GM08714 (cell line): Measurements from ENCODE around the gene DTX3.
A peak's percentile ranks its signal among the peaks of the same experiment; 100 is the strongest.
"Not testable (repeated sequence)": the region's sequence is repeated elsewhere in the genome, so short reads cannot be mapped to it uniquely, and the experiment has no call there.

Source experiments
- H3K4me3 ChIP-seq: fragments of 200-500 bp; sonication (Bioruptor generic); 2 replicates; pipeline ENCODE4 v1.5.1; 2014; ENCODE audit warnings: mild to moderate bottlenecking, low read length, inconsistent platforms
- ZNF274 ChIP-seq: IDR thresholded peaks from 2 replicates; pipeline ENCODE4 v1.6.1; 2012; ENCODE audit warnings: mild to moderate bottlenecking, low read depth, low read length

DTX3 gene

GRCh38 chr12:57577981-57578758, 26.5 kb upstream of the DTX3 start:
- TF ChIP-seq ZNF274: no peak
- no peak overlapping the region for H3K4me3 ChIP-seq

GRCh38 chr12:57579011-57579410, 25.6 kb upstream of the DTX3 start:
- TF ChIP-seq ZNF274: no peak
- no peak overlapping the region for H3K4me3 ChIP-seq

- no peak for TF ChIP-seq ZNF274
- H3K4me3 ChIP-seq: no peak overlapping the region
These were observed 24.8 kb upstream of the DTX3 start for GRCh38 chr12:57579677-57580465.

GRCh38 chr12:57580466-57580795, 24.2 kb upstream of the DTX3 start:
- no peak overlapping the region for H3K4me3 ChIP-seq
- no peak for TF ChIP-seq ZNF274

DNA sequence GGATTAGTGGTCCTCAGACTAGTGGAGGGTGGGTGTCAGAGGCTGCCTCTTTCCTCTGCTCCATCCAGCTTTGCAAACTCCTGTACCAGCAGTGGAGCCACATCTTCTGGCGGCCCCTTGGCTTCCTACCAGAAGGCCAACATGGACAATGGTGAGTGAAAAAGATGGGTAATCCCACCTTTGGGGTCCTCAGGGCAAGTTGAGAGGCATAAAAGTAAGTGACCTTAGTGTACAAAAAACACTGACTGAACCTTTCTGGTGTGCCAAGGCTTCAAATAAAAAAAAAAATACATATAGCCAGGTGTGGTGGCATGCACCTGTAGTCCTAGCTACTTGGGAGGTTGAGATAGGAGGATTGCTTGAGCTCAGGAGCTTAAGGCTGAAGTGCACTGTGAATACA, 22.8 kb upstream of the DTX3 start:
- TF ChIP-seq ZNF274: no peak
- no peak overlapping the region for H3K4me3 ChIP-seq

DNA sequence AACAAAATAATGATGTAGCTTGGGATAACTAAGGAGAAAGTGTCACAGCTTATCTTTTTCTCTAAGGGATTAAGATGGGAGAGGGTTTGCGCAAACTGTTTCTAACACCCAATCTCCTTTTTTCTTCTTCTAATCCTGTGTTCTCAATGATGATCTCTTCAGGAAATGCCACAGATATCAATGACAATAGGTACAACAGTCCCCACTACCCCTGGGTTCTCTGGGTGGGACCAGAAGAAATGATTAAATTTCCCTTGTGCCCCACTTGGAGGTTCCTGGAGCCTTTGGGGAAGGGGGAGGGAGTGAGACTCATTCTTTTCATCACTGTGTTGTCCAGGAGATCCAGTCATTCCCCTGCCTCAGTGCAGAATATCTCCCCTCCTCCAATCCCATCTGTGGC, 22.2 kb upstream of the DTX3 start:
- TF ChIP-seq ZNF274: no peak

DNA sequence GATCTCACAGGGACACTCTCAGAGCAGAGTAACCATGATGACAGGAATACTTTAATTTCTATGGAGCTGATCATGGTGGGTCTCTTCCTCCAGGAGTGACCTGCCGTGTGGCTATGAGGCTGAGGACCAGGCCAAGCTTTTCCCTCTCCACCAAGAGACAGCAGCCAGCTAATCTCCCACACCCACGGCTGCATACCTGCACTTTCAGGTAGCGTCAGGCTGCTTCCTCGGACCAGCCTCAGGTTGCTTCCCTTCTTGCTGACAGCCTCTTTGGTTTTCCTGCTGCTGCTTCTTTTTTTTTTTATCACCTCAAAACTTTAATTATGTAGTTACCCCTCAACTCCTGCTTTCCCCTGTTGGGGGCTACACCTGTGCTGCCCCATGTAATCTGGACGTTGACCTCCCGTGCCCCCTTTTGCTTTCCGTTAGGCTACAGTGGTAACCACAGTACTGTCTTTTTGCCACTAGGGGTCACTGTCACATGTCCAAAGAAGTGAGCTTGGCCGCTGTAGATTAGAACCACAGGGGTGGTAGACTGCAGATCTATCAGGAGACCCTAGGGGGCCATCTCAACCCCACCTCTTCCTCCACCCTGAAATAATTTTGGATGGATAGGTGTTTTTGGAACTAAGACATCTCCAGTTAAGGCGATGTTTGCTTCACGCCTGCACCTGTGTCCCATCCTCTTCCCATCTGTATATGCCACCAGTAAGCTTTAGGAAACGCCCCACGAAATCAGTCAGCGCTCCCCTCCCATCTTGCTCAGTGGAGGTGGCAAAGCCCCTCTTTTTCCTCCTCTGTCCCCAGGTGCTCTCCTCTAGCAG, 21.4 kb upstream of the DTX3 start:
- no peak for TF ChIP-seq ZNF274

More for the DNA sequence above, 22.2 kb upstream of the DTX3 start:
- H3K4me3 ChIP-seq: no peak overlapping the region

DNA sequence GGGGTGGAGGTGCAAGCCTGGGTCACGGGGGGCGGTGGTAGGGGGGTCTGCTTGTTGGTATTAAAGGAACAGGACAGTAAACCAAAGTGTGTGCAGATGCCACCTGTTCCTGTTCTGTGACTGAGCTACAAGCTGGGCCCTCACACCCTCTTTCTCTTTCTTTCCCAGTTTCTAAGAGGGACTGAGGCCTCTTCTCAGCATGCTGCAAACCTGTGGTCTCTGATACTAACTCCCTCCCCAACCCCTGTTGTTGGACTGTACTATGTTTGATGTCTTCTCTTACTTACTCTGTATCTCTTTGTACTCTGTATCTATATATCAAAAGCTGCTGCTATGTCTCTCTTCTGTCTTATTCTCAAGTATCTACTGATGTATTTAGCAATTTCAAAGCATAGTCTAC, 20.6 kb upstream of the DTX3 start:
- no peak for TF ChIP-seq ZNF274
- H3K4me3 ChIP-seq: no peak overlapping the region

More for the DNA sequence above, 21.4 kb upstream of the DTX3 start:
- no peak overlapping the region for H3K4me3 ChIP-seq

GRCh38 chr12:57584690-57585089, 19.9 kb upstream of the DTX3 start:
- no peak overlapping the region for H3K4me3 ChIP-seq
- no peak for TF ChIP-seq ZNF274

DNA sequence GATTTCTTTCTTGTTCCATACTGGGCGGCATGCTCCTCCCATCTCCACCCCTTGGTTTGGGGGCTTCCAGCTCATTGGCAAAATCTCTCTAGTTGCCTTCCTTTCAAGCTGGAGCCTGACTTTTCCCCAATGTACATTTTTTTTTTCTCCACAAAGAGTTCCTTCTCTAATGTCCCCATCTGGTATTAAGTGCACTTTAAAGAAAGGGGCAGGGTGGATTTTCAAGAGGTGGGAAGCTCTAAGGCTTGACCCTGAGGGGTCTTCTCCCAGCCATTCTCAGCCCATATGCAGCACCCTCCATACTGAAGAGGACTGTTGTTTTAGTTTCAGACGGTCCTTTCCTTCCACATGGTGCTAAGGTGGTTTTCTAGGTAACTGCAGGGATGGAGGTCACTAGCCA, 19.5 kb upstream of the DTX3 start:
- no peak for TF ChIP-seq ZNF274
- H3K4me3 ChIP-seq: no peak overlapping the region

DNA sequence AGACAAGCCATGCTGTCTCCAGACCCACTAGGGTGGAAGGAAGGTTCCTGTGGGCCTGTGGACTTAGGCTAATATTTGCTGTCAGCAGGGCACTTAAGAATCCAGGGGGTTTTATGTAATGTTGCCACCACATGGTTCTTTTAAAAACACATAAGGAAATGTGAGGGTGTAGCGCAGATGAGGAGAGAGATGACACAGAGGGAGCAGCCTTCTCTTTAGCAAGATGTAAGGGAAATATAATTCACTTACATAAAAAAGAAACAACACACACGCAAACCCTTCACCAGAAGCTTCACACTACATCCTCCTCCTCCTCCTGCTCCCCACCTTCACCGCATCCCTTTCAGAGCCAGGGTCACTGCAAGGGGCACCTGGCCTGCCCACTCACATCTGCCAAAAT, 18.5 kb upstream of the DTX3 start:
- no peak overlapping the region for H3K4me3 ChIP-seq
- TF ChIP-seq ZNF274: no peak

DNA sequence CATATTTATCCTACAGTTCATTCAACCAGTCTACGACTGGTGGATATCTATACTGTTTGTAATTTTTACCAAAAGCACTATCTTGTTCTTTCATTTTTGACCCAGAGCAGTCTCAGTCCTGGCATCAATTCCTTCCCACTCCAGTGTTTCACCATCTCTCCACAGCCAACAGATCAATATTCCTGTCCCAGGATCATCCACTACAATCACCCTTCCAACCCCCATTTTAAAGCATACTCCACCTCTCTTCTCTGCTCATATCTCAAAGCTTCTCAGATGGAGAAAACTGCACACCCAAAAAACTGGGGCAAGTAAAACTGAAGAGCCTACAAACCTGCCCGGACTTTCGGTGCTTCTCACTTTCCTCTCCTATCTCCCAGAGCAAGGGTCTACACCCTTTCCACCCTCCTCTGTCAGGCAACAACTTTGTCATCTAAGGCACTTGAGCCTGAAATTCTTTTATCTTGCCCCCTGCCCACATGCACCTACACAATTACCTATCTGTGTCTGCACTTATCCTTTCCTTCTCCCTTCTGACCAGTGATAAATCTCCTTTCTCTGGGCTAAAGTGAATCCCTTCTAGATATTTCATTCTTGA, 17.7 kb upstream of the DTX3 start:
- no peak overlapping the region for H3K4me3 ChIP-seq
- TF ChIP-seq ZNF274: no peak

DNA sequence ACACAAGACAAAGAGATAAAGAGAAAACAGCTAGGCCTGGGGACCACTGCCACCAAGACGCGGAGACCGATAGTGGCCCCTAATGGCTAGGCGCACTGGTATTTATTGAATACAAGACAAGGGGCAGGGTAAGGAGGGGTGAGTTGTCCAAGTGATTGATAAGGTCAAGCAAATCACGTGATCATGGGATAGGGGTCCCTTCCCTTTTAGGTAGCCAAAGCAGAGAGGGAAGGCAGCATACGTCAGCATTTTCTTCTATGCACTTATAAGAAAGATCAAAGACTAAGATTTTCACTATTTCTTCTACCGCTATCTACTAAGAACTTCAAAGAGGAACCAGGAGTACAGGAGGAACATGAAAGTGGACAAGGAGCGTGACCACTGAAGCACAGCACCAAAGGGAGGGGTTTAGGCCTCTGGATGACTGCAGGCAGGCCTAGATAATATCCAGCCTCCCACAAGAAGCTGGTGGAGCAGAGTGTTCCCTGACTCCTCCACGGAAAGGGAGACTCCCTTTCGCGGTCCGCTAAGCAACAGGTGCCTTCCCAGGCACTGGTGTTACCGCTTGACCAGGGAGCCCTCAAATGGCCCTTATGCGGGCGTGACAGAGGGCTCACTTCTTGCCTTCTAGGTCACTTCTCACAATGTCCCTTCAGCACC, 15.5 kb upstream of the DTX3 start:
- H3K4me3 ChIP-seq: not testable (repeated sequence)

DNA sequence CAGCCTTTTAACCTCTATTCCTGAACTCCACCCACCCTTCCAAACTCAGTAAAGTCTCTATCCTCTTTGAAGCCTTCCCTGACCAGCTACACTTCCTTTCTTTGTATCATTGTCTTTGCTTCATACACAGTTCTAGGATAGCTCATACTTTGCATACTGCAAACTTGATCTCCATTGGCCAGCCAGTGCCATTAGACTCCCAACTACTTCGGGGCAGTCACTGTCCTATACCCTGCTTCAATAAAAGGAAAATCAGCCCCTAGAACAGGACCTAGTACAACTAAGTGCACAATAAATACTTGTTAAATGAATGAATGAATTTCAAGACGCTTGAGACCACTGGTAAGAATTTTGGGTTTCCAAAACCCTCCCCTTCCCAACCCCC, 14.2 kb upstream of the DTX3 start:
- TF ChIP-seq ZNF274: no peak
- H3K4me3 ChIP-seq: peak overlapping the region; percentile 92; the same call in 1 of the 2 replicates
